Spinal cord (tissue), 10 donors: ENCODE results near the gene ABCG4. TPM values are rescaled to one million over a fixed set of nuclear protein-coding genes. Genes with fewer than 3 reads are reported as not detected.

Source experiments
- DNase-seq, 6 donors: peaks; one replicate each; pipeline versions ENCODE4 v3.0.0 to v3.0.0-alpha.2; 2013 to 2015; ENCODE audit warnings: low spot score in 6 of 6, low read depth in 4 of 6
- H3K27ac ChIP-seq: one replicate; pipeline ENCODE4 v1.5.1; 2013; ENCODE audit warnings: low read depth, low read length, control low read depth
- H3K27me3 ChIP-seq: one replicate; pipeline ENCODE4 v1.6.1; 2013; ENCODE audit warnings: low read length; ENCODE audit not compliant: control insufficient read depth, insufficient read depth
- H3K36me3 ChIP-seq: one replicate; pipeline ENCODE4 v1.6.1; 2013; ENCODE audit warnings: low read length; ENCODE audit not compliant: control insufficient read depth, insufficient read depth
- H3K4me1 ChIP-seq: one replicate; pipeline ENCODE4 v1.6.1; 2013; ENCODE audit warnings: low read length; ENCODE audit not compliant: control insufficient read depth, insufficient read depth
- H3K4me3 ChIP-seq: one replicate; pipeline ENCODE4 v1.5.1; 2013; ENCODE audit warnings: low read depth, low read length, control low read depth
- H3K9me3 ChIP-seq: one replicate; pipeline ENCODE4 v1.6.1; 2013; ENCODE audit warnings: low read length; ENCODE audit not compliant: control insufficient read depth, insufficient read depth
- WGBS: methylation state at CpG from one replicate; pipeline ENCODE4 v1.1.5; 2013; ENCODE audit warnings: missing lambda C conversion rate; ENCODE audit not compliant: insufficient coverage; 5-methylcytosine and 5-hydroxymethylcytosine counted together
- polyA plus RNA-seq, 2 donors: library from polyadenylated mRNA; unstranded; fragments of 120-200 nt; gene quantifications; one replicate each; pipeline ENCODE4 v1.2.1, GENCODE V29; 2013; ENCODE audit not compliant: insufficient read length in 2 of 2
- total RNA-seq, 2 donors: library from RNA; depleted of rRNA in 1 of 2; stranded (reverse); fragments of 120-200 nt in 1 of 2; fragments of >200 nt in 1 of 2; gene quantifications; one replicate each; pipeline versions ENCODE4 v1.2.3 to v1.2.4, GENCODE V29; 2013 to 2014
- donor health status: healthy.

Gene ABCG4
- total and polyA plus RNA-seq, 4 donors, result 2.1 to 16.9 (median 8.7) TPM

DNA sequence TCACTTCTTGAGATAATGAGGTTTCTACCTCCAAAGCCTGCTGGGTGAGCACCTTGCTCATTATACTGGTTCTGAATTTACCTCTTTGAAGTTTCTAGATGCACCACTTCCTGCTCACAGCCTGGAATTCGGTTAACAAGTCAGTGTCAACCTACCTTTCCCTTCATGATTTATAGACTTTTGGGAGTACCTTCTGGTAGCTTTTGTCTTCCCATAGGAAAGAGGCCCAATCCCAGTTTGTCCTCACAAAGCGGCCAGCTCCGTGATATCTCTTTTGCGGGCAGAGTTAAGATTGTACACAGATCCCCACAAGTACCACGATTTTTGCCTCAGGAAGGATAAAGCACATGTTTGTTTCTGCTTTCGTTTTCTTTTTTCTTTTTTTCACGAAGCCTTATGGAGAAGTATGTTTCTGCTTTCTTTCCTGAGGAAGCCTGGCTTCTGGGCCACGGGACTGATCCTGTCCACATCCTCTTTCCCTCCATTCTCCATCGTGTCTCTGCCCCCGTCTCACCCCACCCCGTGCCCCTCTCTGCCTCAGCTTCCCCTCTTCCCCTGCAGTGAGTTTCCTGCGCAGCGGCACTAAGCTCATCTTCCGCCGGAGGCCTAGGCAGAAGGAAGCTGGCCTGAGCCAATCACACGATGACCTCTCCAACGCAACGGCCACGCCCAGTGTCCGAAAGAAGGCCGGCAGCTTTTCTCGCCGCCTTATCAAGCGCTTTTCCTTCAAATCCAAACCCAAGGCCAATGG lies 33.2 kb upstream of the ABCG4 start:
- no peak for DNase-seq
- Histone ChIP-seq H3K36me3 (peaks cover 54% of the 10 kb centered on the region), H3K27ac (no peak overlapping the region), H3K4me1 (peaks cover 4% of the 10 kb centered on the region), H3K9me3 (no peaks in the 10 kb centered on the region), H3K4me3 (no peak overlapping the region), H3K27me3 (no peaks in the 10 kb centered on the region)
- WGBS, result 59% methylated on average over 20 of the region's 24 CpGs

DNA sequence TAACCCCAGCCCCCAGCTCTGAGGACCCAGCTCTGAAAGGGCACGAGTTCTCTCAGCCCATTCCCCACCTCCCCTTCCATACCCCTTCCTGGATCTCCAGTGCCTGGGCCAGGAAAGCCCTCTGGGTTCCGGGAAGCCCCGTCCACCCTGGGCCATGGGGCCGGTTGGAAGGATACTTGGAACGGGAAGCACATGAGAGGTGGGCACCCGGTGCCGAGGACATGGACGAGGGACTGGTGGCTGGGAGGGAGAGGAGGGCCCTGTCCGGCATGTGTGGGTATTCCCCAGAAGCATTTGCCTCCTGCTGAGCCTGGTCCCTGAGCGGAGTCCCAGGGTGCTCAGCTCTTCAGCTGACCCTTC lies 32.6 kb upstream of the ABCG4 start:
- 78% methylated on average over 9 of the region's 10 CpGs for WGBS
- Histone ChIP-seq H3K27ac (no peak overlapping the region), H3K4me1 (peaks cover 8% of the 10 kb centered on the region), H3K9me3 (no peaks in the 10 kb centered on the region), H3K27me3 (no peaks in the 10 kb centered on the region), H3K4me3 (no peak overlapping the region), H3K36me3 (peaks cover 48% of the 10 kb centered on the region)
- DNase-seq, result no peak

DNA sequence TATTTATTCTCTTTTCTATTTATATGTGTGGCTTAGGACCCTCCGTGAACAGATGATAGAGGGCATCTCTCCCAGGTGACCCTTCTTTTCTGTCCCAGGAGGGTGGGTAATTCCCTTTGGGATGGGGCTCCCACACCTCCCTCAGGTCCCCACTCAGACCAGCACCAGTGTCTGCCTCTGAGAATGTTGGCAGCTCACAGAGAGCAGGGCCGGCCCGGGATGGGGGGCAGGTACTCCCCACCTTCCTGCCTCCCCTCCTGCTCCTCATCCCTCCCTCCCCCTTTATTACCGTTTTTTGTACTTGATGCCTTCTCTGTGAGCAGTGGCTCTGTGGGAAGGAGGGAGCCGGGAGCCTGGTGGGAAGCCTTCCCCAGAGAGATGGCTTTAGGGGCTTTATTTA lies 32.3 kb upstream of the ABCG4 start:
- H3K4me1 ChIP-seq, result peaks cover 8% of the 10 kb centered on the region
- DNase-seq, result no peak
- H3K27ac ChIP-seq, result no peak overlapping the region
- H3K4me3 ChIP-seq, result no peak overlapping the region
- H3K36me3 ChIP-seq, result peaks cover 47% of the 10 kb centered on the region
- no peaks in the 10 kb centered on the region for H3K9me3 ChIP-seq
- no peaks in the 10 kb centered on the region for H3K27me3 ChIP-seq
- WGBS, result 46% methylated on average over 1 of the region's 5 CpGs

DNA sequence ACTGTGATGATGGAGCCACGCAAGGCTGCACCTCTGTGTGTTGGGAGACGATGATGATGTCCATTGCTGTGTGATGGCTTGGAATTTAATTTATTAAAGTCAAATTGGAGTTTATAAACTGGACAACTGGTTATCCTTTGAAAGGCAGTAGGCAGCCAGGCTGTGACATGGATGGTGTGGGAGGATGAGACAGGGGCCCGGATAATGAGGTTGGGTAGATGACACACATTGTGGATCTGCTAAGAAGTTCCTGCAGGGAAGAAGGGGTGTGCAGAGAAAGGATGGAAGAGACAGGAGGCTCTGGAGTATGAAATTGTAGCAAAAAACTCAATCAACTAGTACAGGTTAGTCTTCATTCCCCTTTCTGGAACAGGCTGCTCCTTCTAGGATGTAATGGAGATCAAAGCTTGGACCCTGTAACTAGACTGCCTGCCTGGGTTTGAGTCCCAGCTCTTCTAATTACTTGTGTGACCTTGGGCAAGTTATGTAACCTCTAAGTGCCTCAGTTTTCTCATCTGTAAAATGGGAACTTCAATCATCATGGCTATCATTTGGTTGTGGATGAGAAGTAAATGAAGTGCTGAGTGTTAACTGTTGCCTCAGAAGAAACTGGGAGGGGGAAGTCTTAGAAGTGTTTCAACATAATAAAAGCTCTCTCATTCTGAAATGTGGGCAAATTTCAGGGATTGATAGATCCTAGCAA lies 31.7 kb upstream of the ABCG4 start:
- Histone ChIP-seq H3K4me1 (peaks cover 8% of the 10 kb centered on the region), H3K27ac (no peak overlapping the region), H3K4me3 (no peak overlapping the region), H3K27me3 (no peaks in the 10 kb centered on the region), H3K36me3 (peaks cover 44% of the 10 kb centered on the region), H3K9me3 (no peaks in the 10 kb centered on the region)
- 85% methylated on average over 3 of the region's 3 CpGs for WGBS
- DNase-seq, result no peak

DNA sequence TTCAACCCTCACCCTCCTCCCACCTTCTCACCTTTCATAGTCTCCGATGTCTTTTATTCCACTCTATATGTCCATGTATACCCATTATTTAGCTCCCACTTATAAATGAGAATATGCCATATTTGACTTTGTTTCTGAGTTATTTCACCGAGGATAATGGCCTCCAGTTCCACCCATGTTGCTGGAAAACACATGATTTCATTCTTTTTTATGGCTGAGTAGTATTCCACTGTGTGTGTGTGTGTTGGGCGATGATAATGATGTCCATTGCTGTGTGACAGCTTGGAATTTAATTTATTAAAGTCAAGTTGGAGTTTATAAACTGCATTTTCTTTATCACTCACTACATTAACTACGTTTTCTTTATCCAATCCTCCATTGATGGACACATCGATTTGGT lies 30.6 kb upstream of the ABCG4 start:
- Histone ChIP-seq H3K36me3 (peaks cover 33% of the 10 kb centered on the region), H3K27me3 (no peaks in the 10 kb centered on the region), H3K4me3 (no peak overlapping the region), H3K27ac (no peak overlapping the region), H3K4me1 (peaks cover 12% of the 10 kb centered on the region), H3K9me3 (no peaks in the 10 kb centered on the region)
- no peak for DNase-seq
- 100% methylated on average over 1 of the region's 5 CpGs for WGBS

DNA sequence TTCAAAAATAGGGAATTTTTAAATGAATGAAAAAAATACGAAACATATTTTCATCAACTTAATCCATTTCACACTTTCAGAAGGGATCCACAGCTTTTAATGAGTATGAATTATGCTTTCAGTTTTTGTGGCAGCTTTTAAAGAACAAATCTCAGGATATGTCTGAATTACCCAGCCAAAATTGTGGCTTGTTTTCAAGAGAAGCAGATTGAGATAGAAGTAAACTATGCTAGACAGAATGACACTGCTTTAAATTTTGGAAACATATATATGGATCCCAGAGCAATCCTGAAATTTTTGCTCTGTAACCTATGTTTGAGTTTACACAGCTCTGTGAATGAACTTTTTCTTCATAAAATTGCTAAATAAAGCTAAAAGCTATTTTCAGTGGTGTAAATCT lies 29.9 kb upstream of the ABCG4 start:
- DNase-seq, result peak in 1 of 6 donors; percentile 82
- H3K9me3 ChIP-seq, result no peaks in the 10 kb centered on the region
- peaks cover 12% of the 10 kb centered on the region for H3K4me1 ChIP-seq
- WGBS, result no CpG with 5 or more reads among the region's 1 CpG
- no peak overlapping the region for H3K4me3 ChIP-seq
- H3K27ac ChIP-seq, result no peak overlapping the region
- H3K36me3 ChIP-seq, result peaks cover 32% of the 10 kb centered on the region
- no peaks in the 10 kb centered on the region for H3K27me3 ChIP-seq

DNA sequence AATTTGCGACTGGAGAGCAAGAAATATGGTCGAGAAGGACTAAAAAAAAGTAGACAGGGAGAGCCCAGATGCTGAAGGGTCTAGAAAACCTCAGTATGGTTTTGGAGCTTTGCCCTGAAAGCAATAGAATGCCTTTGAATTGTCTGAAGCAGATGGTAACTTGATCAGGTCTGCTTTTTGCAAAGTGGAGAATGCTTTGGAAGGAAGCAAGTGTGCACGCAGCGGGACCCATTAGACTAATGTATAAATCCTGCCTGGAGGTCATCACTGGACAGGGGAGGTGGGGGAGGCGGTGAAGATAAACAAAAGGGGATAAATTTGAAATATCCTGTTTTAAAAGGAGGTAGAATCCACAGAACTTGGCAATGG lies 28.2 kb upstream of the ABCG4 start:
- peak in 2 of 6 donors; percentile 15 to 67 for DNase-seq
- no peaks in the 10 kb centered on the region for H3K27me3 ChIP-seq
- 19% methylated on average over 5 of the region's 5 CpGs for WGBS
- H3K9me3 ChIP-seq, result no peaks in the 10 kb centered on the region
- peaks cover 12% of the 10 kb centered on the region for H3K4me1 ChIP-seq
- peaks cover 30% of the 10 kb centered on the region for H3K36me3 ChIP-seq
- peak overlapping the region; percentile 91 for H3K27ac ChIP-seq
- H3K4me3 ChIP-seq, result peak overlapping the region; percentile 99

DNA sequence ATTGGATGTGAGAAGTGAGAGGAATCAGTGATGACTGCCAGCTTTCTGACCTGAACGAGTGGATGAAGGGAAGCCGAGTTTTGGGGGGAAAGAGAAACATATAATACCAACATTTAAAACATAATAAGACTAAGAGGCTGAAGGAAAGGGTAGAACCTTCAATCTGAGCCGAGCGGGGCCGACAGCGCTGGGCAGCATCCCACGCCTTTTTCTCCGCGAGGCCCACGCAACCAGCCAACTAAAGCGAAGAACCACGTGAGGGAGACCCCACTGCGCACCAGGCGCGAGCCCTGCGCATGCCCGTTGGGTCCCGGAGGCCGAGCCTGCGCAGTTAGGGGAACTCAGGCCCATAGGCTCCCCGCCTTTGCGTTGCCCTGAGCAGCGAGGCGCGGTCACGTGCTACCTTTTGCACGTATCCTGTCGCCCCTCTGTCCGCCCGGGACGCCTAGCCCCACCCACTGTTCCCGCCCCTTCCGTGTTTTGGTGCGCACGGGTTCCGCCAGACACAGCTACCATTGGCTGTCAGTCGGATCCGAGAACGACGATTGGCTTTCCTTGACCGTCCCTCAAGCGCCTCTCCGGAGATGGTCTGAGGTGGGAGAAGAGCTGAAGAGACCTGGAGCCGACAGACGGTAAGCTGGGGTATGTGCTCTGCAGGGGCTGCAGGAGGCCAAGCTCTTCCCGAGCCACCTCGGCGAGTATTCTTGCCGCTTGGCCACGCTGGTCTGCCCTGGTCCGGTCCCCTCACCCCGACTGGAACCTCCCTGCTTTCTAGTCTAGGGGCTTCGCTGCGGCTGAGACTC lies 27.6 kb upstream of the ABCG4 start, which contains the start of gene HINFP:
Gene HINFP (plus strand): TSS at position 573 of the 803 bp plus-strand sequence. CDS start 5,365 bp downstream, outside the sequence.
- peak within 1 kb of the TSS; percentile 99 for H3K4me3 ChIP-seq
- WGBS, result under 1% methylated on average over 52 of the region's 54 CpGs

DNA sequence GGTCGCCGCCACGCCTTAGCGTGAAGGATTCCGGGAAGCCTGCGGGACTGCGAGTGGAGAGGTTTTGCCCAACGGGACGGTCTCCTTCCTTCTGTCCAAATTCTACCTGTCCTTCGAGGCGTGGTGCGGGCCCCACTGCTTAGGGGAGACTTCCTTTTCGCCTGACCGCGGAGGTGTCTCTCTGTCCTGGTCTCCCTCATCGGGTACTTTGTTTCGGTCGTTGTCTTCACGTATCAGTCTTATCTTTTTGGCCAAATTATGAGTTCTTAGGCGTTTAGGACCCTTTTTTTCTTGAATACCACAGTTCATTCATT lies 27.1 kb upstream of the ABCG4 start:
- no peaks in the 10 kb centered on the region for H3K27me3 ChIP-seq
- H3K36me3 ChIP-seq, result peaks cover 21% of the 10 kb centered on the region
- peak overlapping the region; percentile 94 for H3K27ac ChIP-seq
- 0% methylated on average over 15 of the region's 20 CpGs for WGBS
- DNase-seq, result no peak
- H3K9me3 ChIP-seq, result no peaks in the 10 kb centered on the region
- peak overlapping the region; percentile 99 for H3K4me3 ChIP-seq
- H3K4me1 ChIP-seq, result peaks cover 12% of the 10 kb centered on the region

More for the DNA sequence above, 27.6 kb upstream of the ABCG4 start, which contains the start of gene HINFP:
- Histone ChIP-seq H3K4me1 (peaks cover 12% of the 10 kb centered on the region), H3K27ac (peak within 1 kb of the TSS; percentile 94), H3K36me3 (peaks cover 25% of the 10 kb centered on the region), H3K27me3 (no peaks in the 10 kb centered on the region), H3K9me3 (no peaks in the 10 kb centered on the region)
- DNase-seq, result peak; percentile 95 to 100 (median 98)
